H54 (cell line): ENCODE results near the gene SLC30A7.
"Not testable (repeated sequence)": the region's sequence is repeated elsewhere in the genome, so short reads cannot be mapped to it uniquely, and the experiment has no call there.

ENCODE experiments used
- DNase-seq: peaks from one replicate; pipeline ENCODE4 v3.0.0; 2011; ENCODE audit warnings: low spot score, mixed read lengths; ENCODE audit not compliant: insufficient read length
- FAIRE-seq: peaks from 3 replicates; lab custom pipeline; 2011; peaks lifted over from hg19 to GRCh38; lab: Jason Lieb, UNC
- POLR2A ChIP-seq: IDR thresholded peaks from 2 replicates; pipeline ENCODE4 v1.6.1; 2011; ENCODE audit warnings: low read depth, mild to moderate bottlenecking, low read length

SLC30A7 gene

DNA sequence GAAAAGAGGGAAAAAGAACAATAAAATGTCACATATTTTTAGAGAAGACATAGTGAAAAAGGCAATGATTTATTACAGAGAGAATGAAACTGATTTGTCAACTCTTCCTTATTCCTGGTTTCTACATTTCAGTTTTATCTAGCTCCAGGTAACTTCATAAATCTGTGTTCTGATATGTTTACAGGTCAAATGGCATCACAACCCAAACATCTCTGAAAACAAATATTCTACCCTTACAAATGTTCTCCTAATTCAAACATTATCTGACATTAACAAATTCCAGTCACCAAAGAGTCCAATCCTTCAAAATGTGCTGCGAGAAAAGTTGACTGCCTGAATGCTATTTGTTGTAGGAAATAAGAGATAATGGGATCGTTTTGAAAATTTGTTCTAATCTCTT, 21.5 kb upstream of the SLC30A7 start:
- DNase-seq, result no peak
- no peak for FAIRE-seq
- no peak for TF ChIP-seq POLR2A

DNA sequence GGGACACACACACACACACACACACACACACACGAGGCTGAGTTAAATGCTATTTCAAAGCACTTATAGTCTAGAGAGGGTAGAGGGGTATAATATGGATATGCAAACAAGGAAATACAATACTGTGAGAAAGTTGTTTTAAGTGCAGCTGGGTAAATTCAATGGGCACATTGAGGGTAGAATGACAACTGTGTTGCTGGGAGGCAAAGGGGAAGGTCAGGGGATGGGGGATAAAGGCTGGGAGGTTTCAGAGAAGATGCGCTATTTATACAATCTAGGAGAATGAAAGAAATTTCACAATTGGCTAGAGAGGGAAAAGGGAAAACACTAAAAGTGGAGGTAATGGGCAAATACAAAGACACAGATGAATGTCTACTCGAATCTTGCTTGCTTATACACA, 20.7 kb upstream of the SLC30A7 start:
- DNase-seq (no peak), FAIRE-seq (no peak)
- TF ChIP-seq POLR2A, result no peak

GRCh38 chr1:100876291-100876690, 19.6 kb upstream of the SLC30A7 start:
- no peak for TF ChIP-seq POLR2A
- DNase-seq (no peak), FAIRE-seq (no peak)

DNA sequence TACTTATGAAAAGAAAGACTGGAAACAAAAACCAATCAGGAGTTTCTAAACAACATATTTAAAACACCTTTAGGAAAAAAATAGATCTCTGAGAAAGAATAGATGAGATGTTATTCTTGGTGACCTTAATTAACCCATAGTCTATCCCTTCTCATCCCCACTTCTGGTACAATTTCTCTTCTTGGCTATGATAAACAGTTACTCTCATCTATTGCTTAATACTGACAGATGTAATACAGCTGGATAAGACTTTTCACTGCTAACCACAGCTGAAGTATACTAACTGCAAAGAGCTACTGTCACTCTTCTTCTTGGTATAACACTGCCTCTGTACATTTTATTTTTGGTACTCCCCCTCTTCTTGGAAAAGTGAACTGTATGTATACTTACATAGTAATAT, 16.5 kb upstream of the SLC30A7 start:
- no peak for TF ChIP-seq POLR2A
- no peak for FAIRE-seq

GRCh38 chr1:100881687-100882086, 14.2 kb upstream of the SLC30A7 start:
- DNase-seq (no peak), FAIRE-seq (no peak)
- no peak for TF ChIP-seq POLR2A

More for the DNA sequence above, 16.5 kb upstream of the SLC30A7 start:
- no peak for DNase-seq

- DNase-seq (no peak), FAIRE-seq (no peak)
- no peak for TF ChIP-seq POLR2A
These were observed 13.2 kb upstream of the SLC30A7 start for GRCh38 chr1:100882698-100883097.

DNA sequence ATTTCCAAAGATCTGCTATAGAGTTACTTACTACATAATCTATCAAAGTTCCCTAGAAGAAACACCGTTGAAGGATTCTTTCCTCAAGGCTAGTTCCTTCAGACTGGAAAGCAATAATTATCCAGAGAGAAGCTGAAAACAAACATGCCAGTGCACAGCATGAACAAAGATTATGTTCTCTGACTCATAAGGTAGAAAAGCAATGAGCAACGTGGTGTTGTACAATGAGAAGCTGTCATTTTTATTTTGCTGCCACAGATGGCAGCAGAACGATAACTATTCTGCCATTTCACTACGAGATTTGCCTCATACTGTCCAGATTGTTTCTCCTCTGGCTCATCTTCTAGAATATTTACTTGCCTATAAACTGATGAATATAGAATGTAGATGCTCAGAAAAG, 11.9 kb upstream of the SLC30A7 start:
- DNase-seq, result peak; percentile 19
- peak; percentile 99 for FAIRE-seq

GRCh38 chr1:100889007-100889406, 6.9 kb upstream of the SLC30A7 start:
- not testable (repeated sequence) for FAIRE-seq, DNase-seq

More for the DNA sequence above, 11.9 kb upstream of the SLC30A7 start:
- TF ChIP-seq POLR2A, result no peak

DNA sequence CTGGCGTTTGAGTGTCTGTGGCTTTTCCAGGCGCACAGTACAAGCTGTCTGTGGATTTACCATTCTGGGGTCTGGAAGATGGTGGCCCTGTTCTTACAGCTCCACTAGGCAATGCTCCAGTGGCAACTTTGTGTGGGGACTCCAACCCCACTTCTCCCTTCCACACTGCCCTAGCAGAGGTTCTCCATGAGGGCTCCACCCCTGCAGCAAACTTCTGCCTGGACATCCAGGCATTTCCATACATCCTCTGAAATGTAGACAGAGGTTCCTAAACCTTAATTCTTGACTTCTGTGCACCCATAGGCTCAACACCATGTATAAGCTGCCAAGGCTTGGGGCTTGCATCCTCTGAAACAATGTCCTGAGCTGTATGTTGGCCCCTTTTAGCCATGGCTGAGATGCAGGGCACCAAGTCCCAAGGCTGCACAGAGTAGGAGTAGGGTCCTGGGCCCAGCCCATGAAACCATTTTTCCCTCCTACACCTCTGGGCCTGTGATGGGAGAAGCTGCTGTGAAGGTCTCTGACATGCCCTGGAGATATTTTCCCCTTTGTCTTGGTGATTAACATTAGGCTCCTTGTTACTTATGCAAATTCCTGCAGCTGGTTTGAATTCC, 5.9 kb upstream of the SLC30A7 start:
- FAIRE-seq, DNase-seq: not testable (repeated sequence)

GRCh38 chr1:100891380-100891779, 4.5 kb upstream of the SLC30A7 start:
- DNase-seq, result no peak
- TF ChIP-seq POLR2A, result no peak
- FAIRE-seq, result no peak

GRCh38 chr1:100892554-100892953, 3.3 kb upstream of the SLC30A7 start:
- no peak for DNase-seq
- no peak for TF ChIP-seq POLR2A
- FAIRE-seq, result no peak

DNA sequence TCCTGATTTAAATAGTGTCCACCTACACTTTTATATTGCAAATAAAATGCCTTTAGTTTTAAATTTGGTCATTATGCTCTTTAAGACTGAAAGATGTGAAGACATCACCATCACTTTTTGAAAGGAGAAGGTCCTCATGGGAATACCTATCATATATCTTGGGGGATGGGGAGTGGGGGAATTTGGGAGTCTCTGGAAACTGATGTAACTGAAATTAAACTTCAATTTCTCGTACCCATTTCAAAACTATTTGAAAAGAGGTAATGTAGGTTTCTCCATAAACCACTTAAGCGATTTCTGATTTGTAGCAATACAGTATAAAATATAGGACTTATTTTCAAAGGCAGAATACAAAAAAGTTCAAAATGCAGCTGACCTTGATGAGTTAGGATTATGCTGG, 2.2 kb upstream of the SLC30A7 start:
- no peak for TF ChIP-seq POLR2A
- no peak for DNase-seq
- no peak for FAIRE-seq

DNA sequence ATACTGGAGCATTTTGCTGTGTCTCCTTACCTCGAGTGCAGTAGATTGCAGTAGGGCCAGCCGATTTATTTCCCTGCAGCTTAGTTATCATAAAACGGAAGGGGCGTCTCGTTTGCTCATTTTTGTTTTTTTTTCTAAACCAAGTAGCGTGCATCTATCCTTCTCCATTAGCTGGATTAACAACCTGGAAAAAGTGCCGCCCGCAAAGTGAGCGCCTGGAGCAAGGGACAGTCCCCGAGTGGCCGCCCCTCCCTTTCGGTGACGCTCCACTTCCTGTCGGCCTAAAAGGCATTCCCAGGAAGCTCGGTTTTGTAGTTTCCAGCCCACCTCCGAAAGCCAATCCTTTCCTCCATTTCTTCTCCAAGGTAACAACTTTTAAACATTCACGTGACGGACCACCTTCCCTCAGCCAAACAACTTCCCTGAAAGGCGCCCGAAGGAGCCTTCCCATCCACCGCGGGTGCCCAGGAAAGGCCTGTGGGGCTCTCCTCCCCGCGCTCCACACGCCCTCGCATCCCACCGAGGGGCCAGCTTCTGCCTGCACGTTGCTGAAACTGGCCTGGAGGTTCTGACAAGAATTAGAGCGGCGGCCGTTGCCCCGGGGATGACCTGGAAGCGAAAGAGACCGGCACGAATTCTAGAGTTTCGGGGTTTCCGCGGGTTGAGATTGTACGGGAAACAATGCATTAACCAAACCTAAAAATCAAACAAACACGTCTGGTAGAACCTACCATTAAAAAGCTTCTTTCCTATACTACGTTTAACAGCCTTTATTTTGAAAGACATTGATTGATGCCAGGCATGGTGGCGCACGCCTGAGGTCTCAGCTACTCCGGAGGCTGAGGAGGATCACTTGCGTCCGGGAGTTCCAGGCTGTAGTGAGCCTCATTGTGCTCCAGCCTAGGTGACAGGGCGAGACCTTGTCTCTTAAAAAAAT, 1.0 kb upstream of the SLC30A7 start, which contains the start of gene EXTL2:
Gene EXTL2 (minus strand): TSS at position 240 of the 937 bp plus-strand sequence. CDS start 6,085 bp downstream, outside the sequence.
- FAIRE-seq (peak; percentile 95), DNase-seq (peak; percentile 52)
- TF ChIP-seq POLR2A, result peak; percentile 35; the same call in 1 of the 2 replicates

DNA sequence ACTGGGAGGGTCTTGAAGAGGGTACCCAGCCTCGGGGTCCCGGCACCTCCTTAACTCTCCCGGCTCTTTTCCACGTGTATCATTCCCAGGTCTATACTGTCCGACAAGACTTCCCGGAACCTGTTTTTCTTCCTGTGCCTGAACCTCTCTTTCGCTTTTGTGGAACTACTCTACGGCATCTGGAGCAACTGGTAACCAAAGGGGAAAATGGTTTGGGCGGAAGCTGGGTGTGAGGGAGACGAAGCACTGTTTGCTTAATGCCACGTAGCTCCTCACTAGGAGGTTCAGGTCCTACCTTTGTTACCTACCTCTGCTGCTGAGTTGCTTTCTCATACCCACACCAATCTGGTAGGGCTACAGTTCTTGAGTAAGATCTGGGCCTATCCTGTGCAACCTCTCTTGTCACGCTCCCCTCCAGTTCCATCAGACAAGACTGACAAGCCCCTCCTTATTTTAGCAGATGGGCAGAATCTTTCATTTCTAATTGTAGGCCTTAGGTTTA, 642 bp downstream of the SLC30A7 start:
- FAIRE-seq (peak; percentile 93), DNase-seq (peak; percentile 5)
- TF ChIP-seq POLR2A, result no peak

- no peak for TF ChIP-seq POLR2A
- no peak for FAIRE-seq
- DNase-seq, result no peak
These were observed 6.5 kb downstream of the SLC30A7 start for GRCh38 chr1:100902365-100902764.
